ENCODE data around the gene GADD45A. TPM values are rescaled to one million over a fixed set of nuclear protein-coding genes. Genes with fewer than 3 reads are reported as not detected.
A peak's percentile ranks its signal among the peaks of the same experiment; 100 is the strongest.

GADD45A gene
- total RNA-seq, 1 donor from 2014 or later, result 34.5 TPM

DNA sequence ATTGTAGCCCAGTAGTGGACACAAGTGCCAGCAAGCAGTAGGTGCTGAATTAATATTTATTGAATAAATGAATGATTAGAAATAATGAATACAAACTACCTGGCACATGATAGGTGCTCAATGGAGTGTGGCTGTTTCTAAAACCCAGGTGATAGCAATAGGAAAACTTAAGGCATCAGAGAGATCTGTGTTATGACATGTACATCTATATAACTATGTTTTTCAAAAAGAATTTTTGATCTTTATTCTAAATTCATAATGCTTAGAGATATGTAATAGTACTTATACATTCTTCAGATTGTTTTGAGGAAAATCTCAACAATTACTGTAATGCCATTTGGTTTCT lies 5.0 kb downstream of the GADD45A start:
- no peak for ATAC-seq

DNA sequence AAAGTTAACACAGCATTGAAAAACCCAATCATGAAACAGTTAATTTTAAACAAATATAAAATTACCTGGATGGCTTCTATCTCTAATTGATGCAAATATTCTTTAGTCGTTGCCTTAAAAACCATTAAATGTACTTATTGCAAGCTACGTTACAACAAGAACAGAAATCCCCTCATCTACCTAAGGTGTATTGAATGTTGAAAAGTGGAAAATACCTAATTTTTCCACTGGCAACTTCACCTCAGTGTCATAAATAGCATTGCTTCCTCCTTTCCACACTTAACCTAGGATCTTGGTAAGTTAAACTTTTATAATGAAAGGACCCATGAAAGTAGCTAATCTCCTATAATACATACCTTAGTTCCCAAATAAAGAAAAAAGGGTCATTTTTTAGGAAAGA lies 5.4 kb downstream of the GADD45A start:
- no peak for ATAC-seq

GRCh38 chr1:67691712-67692111 lies 6.7 kb downstream of the GADD45A start:
- ATAC-seq, result no peak

- no peak for ATAC-seq
Observed at GRCh38 chr1:67695963-67696362, 11.0 kb downstream of the GADD45A start.

DNA sequence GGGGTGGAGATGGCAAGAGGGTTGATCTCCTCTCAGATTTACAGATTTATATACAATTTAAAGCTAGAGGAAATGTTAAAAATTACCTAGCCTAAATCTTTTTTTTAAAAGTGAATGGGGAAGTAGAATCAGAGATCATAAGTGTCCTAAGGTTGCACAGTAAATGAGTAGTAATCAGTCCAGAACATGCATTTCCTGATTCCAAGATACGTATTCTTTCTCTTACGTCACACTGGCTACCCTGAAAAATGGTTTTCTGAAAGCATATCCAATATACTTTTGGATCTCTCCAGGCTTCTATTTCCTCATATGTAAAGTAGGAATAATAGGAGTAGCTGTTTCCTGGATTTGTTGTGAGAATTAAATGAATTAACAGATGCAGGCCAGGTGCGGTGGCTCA lies 11.7 kb downstream of the GADD45A start:
- ATAC-seq, result peak; percentile 28

DNA sequence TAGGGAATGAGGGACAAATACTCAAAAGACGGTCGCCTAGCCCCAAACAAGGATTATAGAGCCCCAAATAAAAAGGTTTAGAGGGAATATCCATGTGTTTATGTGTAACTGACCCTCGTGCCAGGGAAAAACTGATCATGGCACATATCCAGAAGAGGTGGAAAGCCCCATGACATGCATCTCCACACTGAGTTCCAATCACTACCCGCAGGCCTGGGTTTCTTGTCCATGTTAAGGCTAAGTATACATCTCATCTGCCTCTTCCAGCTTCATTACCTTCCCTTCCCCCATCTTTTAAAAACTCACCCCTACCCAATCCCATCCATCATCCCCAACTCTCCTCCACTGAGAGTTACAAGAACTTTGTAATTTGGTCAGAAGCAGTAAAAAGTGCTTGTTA lies 15.2 kb downstream of the GADD45A start:
- no peak for ATAC-seq

DNA sequence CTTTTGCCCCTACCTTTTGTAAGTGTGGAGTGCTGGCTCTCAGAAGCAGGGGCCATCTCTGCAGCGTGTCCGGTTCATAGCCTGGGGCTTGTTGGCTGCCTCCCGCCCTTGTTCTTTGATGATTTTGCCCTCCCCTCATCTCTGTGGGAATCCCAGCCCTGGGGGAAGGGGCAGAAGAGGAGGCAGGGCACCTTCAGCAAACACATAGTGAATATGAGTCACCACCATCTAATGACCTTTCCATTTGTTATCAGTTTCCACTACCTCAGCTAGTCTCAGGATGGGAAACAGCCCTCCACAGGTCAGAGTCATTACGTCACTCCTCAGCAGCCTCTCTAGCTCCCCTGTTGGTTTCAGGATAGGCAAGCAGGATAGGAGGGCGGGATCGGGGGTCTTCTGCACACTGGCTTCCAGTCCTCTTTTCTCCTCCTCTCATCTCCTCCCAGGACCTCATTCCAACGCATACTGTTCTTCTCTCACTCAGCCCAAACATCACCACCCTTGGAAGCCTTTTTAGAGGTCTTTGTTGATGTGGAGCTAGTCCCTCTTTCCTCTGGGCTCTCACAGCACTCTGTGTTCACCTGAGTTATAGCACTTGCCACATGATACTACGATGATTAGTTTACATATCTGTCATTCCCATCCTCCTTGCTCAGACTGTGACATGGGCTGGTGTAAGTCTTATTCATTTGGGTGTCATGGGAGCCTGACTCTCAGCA lies 15.8 kb downstream of the GADD45A start:
- ATAC-seq, result peak; percentile 39

- no peak for ATAC-seq
Observed at GRCh38 chr1:67701876-67702275, 16.9 kb downstream of the GADD45A start.

- no peak for ATAC-seq
Observed at GRCh38 chr1:67704351-67704750, 19.4 kb downstream of the GADD45A start.

- no peak for ATAC-seq
Observed at GRCh38 chr1:67705735-67706453, 20.9 kb downstream of the GADD45A start.

GRCh38 chr1:67708606-67709005 lies 23.6 kb downstream of the GADD45A start:
- ATAC-seq, result peak; percentile 97

- no peak for ATAC-seq
Observed at GRCh38 chr1:67710417-67710816, 25.4 kb downstream of the GADD45A start.

- no peak for ATAC-seq
Observed at GRCh38 chr1:67711158-67711854, 26.3 kb downstream of the GADD45A start.

GRCh38 chr1:67711855-67712212 lies 26.8 kb downstream of the GADD45A start:
- ATAC-seq, result no peak

DNA sequence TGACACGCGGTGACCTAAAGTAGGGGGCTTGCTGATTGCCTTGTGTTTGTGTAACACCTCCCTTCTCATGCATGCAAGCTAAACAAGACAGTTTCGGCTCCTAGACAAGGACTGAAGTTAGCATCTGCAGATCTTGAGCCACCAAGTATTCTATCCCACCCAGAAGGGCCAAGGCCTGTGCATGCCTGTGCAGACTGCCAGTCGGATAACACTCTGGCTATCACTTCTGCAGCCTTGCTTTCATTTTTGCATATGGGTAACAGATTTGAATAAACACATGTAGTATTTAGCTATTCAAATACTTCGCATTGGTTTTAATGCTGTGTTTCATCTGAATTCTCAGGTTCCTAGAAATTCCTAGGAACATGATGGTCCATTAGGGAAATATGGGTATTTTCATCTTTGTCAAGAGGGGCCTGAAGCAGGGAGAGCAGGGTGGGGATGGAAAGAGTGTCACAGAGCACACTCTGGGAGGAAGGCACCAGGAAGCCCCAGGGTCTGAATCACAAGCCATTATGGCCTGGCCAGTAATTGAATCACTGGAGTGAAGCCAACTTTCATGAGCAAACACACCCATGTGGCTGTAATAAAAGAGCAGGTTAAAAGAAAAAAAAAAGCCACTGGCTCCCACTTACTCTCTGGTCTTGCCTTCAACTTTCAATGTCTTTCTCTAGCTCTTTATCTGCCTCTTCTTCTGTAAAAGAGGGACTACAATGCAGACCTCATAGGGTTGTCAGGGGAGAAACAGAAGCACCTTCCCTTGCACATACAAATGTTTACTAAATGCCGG lies 28.3 kb downstream of the GADD45A start:
- ATAC-seq, result peak; percentile 60

- ATAC-seq, result no peak
Observed at GRCh38 chr1:67715819-67716218, 30.8 kb downstream of the GADD45A start.

- peak; percentile 95 for ATAC-seq
Observed at GRCh38 chr1:67716800-67717199, 31.8 kb downstream of the GADD45A start.

DNA sequence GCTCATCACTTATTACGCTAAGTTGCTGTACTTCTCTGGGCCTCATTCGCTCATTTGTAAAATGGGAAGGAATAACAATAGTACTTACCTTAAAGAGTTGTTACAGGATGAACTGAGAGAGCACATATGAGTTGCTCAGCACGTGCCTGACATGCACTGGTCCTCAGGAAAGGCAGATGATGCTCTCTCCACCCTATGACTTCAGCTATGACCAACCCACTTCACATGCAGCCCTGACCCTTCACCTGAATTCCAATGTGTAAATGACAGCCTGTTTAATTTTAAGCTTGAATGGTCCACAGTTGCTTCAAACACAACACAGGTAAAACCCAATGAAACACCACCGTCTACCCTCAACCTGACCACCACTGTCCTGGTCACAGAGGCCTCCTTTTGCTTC lies 32.9 kb downstream of the GADD45A start:
- peak; percentile 71 for ATAC-seq

DNA sequence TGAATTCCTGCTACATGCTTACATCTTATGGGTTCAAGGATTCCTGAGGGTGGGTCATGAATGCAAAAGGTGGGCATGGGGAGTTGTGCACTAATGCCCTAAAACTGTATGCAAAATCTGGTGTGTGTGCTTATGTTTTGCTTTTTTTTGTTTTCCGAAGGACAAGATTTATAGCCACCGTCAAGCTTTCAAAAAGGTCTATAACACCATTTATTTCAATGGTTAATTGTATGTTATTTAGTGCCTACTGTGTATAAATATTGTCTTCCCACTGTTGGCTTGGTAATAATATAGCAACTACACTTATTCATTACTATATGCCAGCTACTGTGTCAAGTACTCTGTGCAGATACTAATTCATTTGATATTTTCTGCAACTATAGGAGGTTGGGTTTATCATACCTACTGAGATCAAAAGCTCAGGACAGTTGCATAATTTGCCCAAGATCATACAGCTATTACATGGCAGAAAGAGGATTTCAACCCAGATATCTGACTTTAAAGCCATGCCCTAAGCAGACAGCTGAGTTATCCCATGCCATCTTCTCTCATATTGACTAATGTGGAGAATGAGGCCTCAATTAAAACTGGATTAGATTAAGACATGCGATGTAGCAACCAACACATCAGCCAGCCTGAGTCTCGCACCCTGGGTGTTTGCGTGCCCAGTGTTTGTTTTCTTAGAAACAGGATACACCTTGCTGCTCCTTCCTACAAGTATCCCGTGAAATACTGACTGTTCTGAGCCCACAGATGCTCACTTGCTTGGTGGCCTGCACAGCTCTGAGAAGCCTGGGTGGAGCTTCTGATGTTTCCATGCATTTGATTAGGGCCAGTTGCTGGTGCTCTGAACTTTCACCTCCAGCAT lies 34.6 kb downstream of the GADD45A start:
- no peak for ATAC-seq

- ATAC-seq, result no peak
Observed at GRCh38 chr1:67721112-67721511, 36.1 kb downstream of the GADD45A start.

GRCh38 chr1:67721650-67722291 lies 36.8 kb downstream of the GADD45A start:
- no peak for ATAC-seq
